HG03520 (cell line): ENCODE data around the gene ITGB6.

Experiments
- ATAC-seq: cut with Tn5 transposase; IDR thresholded peaks from one replicate; pipeline ENCODE4 v1.9.1; 2021; ENCODE audit warnings: mild to moderate bottlenecking, moderate library complexity; ENCODE audit not compliant: unreplicated experiment

The ITGB6 gene

GRCh38 chr2:160096409-160096808 lies 103.7 kb downstream of the ITGB6 start:
- no peak for ATAC-seq

DNA sequence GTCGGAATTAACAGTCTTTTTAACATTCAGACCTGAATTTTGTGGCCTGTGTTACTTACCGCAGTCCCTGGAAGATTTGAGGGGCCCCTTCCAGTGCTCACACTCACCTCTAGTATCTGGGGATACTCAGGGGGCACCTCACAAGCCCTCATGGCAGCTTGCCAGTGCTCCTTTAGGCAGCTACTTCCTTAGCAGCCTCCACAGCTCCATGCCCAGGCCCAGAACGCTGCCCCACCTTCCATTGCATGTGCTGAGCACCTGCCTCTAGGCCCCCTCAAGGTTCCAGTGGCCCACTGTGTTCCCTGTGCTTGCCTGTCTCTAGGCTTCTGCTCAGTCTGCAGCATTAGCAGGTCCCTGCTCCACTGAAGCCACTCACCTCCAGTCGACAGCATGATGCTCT lies 107.6 kb downstream of the ITGB6 start:
- no peak for ATAC-seq

- ATAC-seq = no peak
Observed at GRCh38 chr2:160091381-160091780, 108.7 kb downstream of the ITGB6 start.

DNA sequence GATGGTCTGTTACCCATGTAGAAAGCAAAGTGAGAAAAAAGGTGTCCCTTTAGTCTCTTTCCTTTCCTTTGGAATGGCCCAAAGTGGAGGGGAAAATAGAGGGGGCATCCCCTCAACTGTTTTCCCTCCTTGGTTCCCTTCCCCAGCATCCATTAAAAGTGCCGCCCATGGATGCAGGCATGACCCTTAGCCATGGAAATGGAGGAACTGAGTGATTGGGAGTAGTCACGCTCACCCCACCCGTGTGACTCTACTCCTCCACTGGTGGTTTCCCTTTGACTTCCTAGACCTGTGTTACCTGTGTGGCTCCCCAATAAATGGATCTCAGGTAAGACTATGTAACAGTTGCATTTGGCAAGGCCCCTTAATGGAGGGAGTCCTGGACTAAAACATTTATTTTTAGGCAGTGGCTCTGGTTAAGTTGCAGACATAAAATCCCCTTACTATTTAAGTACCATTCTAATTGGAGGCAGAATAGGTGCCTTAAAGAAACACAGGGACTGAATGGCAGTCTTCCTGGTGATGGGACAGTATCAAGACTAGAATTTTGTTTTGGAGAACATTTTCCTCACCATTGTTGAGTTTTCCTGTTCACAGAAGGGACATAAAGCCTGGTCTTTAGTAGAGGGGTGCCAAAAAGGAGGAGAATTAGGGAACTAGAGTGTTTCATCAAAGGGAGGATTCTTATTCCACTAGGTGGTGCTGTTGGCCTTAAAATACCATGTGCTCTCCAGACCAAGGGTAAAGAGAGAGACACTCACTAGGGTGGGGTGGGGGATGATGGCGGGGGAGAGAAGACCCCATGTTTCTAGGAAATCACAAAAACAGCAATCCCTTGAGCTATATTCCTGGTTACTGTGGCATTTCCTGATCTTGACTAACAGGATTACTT lies 112.0 kb downstream of the ITGB6 start:
- no peak for ATAC-seq

- no peak for ATAC-seq
Observed at GRCh38 chr2:160085662-160086061, 114.4 kb downstream of the ITGB6 start.

GRCh38 chr2:160077912-160078810 lies 121.9 kb downstream of the ITGB6 start:
- ATAC-seq = no peak

- no peak for ATAC-seq
Observed at GRCh38 chr2:160076914-160077313, 123.2 kb downstream of the ITGB6 start.

DNA sequence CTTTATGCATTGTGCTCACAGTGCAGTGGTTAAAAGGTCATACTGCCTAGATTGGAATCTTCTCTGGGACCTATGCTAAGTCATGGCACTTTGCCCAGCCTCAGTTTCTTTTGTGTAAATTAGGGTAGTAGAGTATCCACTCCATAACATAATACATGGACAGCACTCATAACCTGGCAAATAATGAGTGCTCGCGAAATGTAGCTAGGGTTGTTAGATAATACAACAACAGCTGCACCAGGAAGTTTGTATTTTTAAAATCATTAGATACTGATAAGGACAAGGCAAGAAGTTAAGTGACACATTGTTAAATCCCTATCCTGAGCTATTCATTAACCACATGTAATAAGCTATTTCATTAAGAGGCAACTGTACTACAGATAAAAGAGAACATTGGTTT lies 123.8 kb downstream of the ITGB6 start:
- ATAC-seq = no peak

GRCh38 chr2:160075171-160075570 lies 124.9 kb downstream of the ITGB6 start:
- no peak for ATAC-seq

- no peak for ATAC-seq
Observed at GRCh38 chr2:160073284-160073888, 126.7 kb downstream of the ITGB6 start.

GRCh38 chr2:160068906-160069305 lies 131.2 kb downstream of the ITGB6 start:
- no peak for ATAC-seq

DNA sequence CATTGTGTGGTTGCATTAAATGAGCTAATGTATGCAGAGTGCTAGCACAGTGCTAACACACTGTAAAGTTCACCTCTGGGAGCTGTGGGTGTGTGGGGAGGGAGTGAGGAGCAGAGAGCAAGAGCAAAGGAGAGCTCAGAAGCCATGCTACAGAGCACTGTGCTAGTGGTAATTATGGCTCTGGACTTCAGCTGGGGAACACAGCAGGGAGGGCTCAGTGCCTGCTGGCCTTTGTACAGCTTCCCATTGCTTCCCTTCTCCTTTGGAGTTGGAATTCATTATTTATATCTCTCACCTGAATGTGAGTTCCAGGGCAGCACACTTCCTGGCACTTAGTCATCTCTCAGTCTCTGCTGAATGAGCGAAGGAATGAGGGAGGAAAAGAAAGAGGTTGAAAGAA lies 135.2 kb downstream of the ITGB6 start:
- ATAC-seq = no peak

- no peak for ATAC-seq
Observed at GRCh38 chr2:160063879-160064612, 136.0 kb downstream of the ITGB6 start.

GRCh38 chr2:160063271-160063670 lies 136.8 kb downstream of the ITGB6 start:
- no peak for ATAC-seq

DNA sequence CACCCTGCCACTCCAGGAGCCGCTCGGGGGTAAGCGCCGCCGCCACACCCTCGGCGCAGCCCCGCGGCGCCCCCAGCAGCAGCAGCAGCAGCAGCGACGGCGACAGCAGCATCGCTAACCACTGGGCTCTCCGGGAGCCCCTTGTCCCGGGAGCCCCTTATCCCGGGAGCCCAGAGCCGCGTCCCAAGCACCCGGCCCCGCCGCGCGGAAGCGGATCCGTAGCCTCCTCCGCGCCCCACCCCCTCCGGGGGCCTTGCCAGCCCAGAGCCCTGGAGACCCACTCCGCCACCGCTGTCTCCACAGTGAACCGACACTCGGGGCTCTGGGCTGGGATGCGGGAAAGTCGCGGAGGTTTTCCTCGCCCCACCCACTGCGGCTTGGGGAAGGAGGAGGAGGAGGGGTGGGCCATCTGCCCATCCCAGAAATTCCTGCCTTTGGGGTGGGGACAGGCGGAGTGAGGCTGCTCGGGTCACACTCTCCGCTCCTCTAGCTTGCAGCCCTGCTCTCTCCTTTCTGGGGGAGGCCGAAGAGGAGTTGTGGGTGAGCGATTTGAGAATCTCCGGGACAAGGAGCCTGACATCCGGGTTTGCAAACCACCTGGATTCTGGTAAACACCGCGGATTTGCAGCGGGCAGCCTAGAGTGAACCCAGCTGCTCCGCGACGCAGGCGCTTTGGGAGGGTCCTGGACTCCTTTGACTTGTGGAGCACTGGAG lies 137.6 kb downstream of the ITGB6 start, which contains the start of gene PLA2R1:
Gene PLA2R1 (minus strand): TSS at position 324 of the 714 bp plus-strand sequence. CDS start 212 bp downstream, at position 112.
- ATAC-seq = no peak

DNA sequence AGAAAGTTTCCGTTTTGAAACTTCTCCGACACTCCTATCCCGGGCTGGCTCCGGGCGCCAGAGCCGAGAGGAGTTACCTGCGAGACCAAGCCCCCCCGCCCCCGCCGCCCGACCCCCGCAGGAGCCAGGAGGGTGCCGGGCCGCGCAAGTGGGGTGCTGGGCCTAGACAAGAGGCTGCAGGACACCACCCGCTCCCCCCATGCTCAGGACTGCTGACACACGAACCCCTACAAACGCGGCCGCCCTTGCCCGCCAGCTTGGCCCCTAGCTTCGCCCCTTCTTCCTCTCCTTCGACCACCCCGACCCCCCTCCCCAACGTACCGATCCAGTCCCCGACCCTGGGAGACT lies 138.2 kb downstream of the ITGB6 start:
- ATAC-seq = no peak

DNA sequence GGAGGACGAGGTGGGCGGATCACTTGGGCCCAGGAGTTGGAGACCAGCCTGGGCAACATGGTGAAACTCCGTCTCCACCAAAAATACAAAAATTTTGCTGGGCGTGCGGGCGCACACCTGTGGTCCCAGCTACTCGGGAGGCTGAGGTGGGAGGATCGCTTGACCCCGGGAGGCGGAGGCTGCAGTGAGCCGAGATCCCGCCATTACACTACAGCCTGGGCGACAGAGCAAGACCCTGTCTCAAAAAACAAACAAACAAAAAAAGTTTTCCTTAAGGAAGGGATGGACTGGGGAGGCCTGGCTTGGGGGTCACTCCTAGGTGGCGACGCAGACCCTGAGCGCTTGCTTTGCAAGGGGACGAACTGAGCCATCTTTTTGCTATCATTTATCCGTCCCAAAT lies 138.5 kb downstream of the ITGB6 start:
- ATAC-seq = no peak

DNA sequence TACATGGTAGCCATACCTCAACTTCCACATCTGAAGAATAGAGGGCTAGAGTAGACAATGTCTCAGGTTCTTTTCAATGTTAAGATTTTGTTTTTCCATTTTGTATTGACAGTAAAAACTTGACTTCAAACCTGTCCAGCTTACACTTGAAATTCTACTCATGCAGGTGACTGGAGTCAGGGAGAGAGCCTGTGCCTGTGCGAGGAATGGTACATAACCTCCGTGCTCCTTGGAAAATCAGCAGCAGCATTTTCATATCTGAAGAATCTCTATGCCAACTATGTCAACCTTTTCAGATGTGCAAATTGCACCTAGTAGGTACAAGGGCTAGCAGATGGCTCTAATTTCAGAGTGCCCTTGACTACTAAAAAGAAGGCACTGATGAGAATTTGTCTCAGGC lies 139.8 kb downstream of the ITGB6 start:
- ATAC-seq = no peak

- ATAC-seq = no peak
Observed at GRCh38 chr2:160057356-160057755, 142.7 kb downstream of the ITGB6 start.

- ATAC-seq = no peak
Observed at GRCh38 chr2:160055726-160056108, 144.4 kb downstream of the ITGB6 start.
